ENCODE data around the gene ZDHHC7. TPM values are rescaled to one million over a fixed set of nuclear protein-coding genes. Genes with fewer than 3 reads are reported as not detected.

The ZDHHC7 gene
- total RNA-seq, 1 donor from 2014 or later: 67.3 TPM

GRCh38 chr16:85007496-85008214 is 3.7 kb downstream of the ZDHHC7 start:
- no peak overlapping the region for H3K4me3 Mint-ChIP-seq (ENCODE audit: low read depth)
- peak overlapping the region; percentile 52 for H3K27ac Mint-ChIP-seq
- no peaks in the 10 kb centered on the region for H3K36me3 Mint-ChIP-seq (ENCODE audit: insufficient read depth)
- DNase-seq (ENCODE audit: low spot score, unreplicated experiment): no peak
- no peaks in the 10 kb centered on the region for H3K27me3 Mint-ChIP-seq
- H3K4me1 Mint-ChIP-seq (ENCODE audit: low read depth): peaks cover 57% of the 10 kb centered on the region
- no peak for TF ChIP-seq CTCF (IDR thresholded peaks at IDR 0.05; ENCODE audit: unreplicated experiment)
- H3K9me3 Mint-ChIP-seq (ENCODE audit: low read depth): no peaks in the 10 kb centered on the region

GRCh38 chr16:85006639-85007038 is 4.7 kb downstream of the ZDHHC7 start:
- H3K4me1 Mint-ChIP-seq (ENCODE audit: low read depth): peaks cover 59% of the 10 kb centered on the region
- TF ChIP-seq CTCF (IDR thresholded peaks at IDR 0.05; ENCODE audit: unreplicated experiment): no peak
- DNase-seq (ENCODE audit: low spot score, unreplicated experiment): no peak
- no peaks in the 10 kb centered on the region for H3K27me3 Mint-ChIP-seq
- H3K27ac Mint-ChIP-seq: peak overlapping the region; percentile 91
- H3K36me3 Mint-ChIP-seq (ENCODE audit: insufficient read depth): no peaks in the 10 kb centered on the region
- no peak overlapping the region for H3K4me3 Mint-ChIP-seq (ENCODE audit: low read depth)
- H3K9me3 Mint-ChIP-seq (ENCODE audit: low read depth): no peaks in the 10 kb centered on the region

- DNase-seq (ENCODE audit: low spot score, unreplicated experiment): no peak
- Mint-ChIP-seq H3K9me3 (ENCODE audit: low read depth) (no peaks in the 10 kb centered on the region), H3K4me3 (ENCODE audit: low read depth) (no peak overlapping the region), H3K27me3 (no peaks in the 10 kb centered on the region), H3K36me3 (ENCODE audit: insufficient read depth) (peaks cover 2% of the 10 kb centered on the region), H3K27ac (peak overlapping the region; percentile 68), H3K4me1 (ENCODE audit: low read depth) (peaks cover 59% of the 10 kb centered on the region)
- TF ChIP-seq CTCF (IDR thresholded peaks at IDR 0.05; ENCODE audit: unreplicated experiment): no peak
Observed at GRCh38 chr16:85005285-85006069, 5.9 kb downstream of the ZDHHC7 start.

GRCh38 chr16:85004587-85005205 is 6.6 kb downstream of the ZDHHC7 start:
- no peak for DNase-seq (ENCODE audit: low spot score, unreplicated experiment)
- H3K27ac Mint-ChIP-seq: peak overlapping the region; percentile 68
- peaks cover 2% of the 10 kb centered on the region for H3K36me3 Mint-ChIP-seq (ENCODE audit: insufficient read depth)
- peaks cover 52% of the 10 kb centered on the region for H3K4me1 Mint-ChIP-seq (ENCODE audit: low read depth)
- H3K4me3 Mint-ChIP-seq (ENCODE audit: low read depth): no peak overlapping the region
- H3K9me3 Mint-ChIP-seq (ENCODE audit: low read depth): no peaks in the 10 kb centered on the region
- no peak for TF ChIP-seq CTCF (IDR thresholded peaks at IDR 0.05; ENCODE audit: unreplicated experiment)
- H3K27me3 Mint-ChIP-seq: no peaks in the 10 kb centered on the region

Data from progenitor cell of endocrine pancreas (in vitro differentiated cells).